Ecto neural progenitor cell (in vitro differentiated cells): ENCODE data around the gene PLEKHA1.

ENCODE experiments used
- DNase-seq: peaks from one replicate; pipeline ENCODE4 v3.0.0-alpha.2; 2018; ENCODE audit warnings: low spot score

PLEKHA1 gene

DNA sequence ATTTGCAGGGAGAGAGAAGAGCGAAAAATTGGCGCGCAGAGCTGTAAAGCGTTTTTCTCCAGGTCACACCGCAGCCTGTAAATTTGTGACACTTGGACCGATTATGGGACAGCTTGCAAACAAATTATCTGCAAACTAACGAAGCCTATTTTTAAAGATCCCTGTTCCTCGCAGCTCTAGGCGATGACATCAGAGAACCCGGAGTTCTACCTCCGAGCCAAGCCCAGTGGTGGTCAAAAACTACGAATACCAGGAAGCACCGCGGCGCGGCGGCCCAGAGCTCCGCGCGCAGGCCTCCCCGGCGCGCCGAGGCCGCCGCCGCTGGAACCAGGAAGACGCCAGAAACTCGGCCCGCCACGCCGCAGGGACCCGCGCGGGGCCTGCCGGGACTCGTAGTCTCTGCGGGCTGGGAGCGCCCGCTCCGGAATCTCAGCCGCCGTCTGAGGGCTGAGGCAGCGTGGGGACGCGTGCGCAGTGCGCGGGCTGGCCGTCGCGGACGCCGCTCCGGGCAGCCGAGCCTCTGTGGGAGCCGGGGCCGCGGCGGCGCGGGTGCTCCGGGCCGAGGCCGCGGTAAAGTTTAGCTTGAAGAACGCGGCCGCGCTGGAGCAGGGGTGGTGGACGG, at the start of gene PLEKHA1:
TSS of gene PLEKHA1 (plus strand) at position 472 of the 622 bp plus-strand sequence. CDS start 18,493 bp downstream, outside the sequence.
- DNase-seq, result peak; percentile 96

DNA sequence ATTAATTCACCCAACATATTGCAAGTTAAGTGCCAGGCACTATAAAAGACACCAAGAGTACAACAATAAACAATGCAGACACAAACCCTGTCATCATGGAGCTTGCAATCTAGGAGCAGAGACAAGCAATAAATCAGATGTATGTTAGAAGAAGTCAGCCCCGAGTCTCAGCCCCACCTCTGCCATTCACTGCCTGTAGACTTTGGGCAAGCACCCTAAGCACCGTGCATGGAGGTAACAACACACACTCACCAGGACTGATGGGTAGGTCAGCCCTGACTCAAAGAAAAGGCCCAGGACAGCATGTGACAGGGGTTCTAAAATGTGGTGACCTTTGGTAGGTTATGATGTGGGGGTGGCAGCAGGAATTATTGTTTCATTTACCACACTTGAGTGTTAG, 49.3 kb upstream of the PLEKHA1 start:
- no peak for DNase-seq

DNA sequence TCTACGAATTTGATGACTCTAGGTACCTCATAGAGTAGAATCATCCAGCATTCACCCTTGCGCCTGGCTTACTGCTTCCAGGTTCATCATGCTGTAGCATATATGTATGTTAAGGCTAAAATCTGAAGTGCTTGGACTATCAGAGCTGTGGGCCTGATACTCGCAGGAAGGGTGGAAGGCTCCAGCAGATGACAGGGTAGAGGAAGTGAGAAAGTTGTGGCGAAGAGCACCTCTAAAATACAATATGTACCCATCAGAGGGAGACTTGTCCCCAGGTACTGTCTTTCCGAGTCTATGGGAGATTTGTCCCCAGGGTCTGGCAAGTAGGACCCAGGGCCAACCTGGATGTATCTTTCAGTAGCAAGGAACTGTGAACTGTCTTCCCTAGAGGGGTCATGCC, 48.1 kb upstream of the PLEKHA1 start:
- DNase-seq, result no peak

DNA sequence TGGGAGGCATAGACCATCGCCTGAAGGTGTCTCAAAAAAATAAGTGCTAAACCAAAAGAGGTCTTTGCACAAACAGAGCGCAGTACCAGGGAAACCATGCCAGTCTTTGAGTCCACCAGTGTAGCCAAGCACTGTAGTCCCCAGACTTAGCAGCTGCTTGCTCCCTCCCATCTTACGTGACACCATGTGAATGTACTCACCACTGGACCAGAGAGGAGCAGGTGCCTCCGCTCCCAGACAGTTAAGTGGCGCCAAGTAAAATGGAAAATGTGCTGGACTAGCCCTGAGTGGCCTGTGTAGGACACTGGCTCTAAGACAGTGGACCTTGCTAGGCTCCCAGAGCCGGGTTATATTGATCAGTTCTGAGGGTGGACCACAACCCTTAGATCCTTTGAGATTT, 47.7 kb upstream of the PLEKHA1 start:
- DNase-seq, result no peak

DNA sequence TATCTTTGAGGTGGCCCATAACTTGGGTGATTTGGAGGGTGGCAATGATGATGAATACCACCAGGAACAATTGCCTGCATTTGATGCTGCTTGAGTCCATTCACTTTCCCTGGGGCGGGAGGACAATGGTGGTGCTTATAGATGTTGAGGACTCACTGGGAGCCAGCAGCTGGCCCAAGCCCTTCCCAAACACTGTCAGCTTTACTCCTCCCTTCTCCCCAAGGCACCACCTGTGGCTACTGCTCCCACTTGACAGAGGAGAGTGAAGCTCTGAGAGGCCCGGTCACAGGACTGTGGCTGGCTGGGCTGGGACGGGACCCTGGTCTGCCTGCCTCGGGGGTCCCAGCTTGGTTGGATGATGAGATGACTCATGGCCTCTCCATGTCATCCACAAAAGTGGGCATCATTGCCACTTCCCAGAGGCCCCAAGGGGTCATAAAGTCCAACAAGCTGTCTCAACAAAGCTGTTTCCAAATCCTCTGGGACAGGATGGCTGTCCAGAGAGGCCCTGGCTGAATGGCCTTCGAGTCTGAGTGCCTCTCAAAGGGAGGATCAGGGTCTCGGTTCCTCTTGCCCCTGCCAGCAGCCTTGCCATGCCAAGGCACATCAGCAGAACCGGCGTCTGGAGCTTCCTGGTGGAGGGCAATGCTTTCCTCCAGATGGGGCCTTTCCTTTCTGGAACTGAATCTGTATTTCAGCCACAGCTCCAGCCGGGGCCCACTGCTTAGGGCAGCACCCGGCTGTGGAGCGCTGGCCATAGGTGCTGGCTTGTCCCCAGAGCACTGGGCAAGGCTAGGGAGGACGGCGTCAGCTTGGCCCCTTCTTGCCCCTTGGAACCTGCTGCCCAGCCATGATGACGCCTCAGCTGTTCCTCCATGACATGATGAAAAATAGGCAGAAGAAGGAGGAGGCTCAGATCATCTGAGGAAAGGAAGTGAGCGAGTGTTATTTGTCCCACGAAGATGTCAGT, 47.0 kb upstream of the PLEKHA1 start:
- DNase-seq, result no peak

DNA sequence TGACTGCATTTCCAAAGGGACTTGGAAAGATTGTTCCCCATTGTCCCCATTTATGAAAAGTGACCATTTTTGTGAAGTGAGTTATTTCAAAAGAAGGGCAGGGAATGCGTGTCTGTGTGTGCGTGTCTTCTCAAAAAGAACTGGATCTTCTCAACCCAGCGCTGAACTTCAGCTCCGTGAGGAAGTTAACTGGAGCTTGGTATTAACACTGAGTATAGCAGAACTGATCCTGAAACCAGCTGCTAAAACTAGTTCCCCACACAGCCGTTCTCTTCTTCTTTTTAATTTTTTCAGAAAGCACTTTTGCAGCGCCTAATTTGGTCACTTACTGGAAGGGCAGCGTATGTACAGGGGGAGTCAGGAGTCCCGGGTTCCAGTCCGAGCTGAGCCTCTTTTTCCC, 45.8 kb upstream of the PLEKHA1 start:
- DNase-seq, result no peak

DNA sequence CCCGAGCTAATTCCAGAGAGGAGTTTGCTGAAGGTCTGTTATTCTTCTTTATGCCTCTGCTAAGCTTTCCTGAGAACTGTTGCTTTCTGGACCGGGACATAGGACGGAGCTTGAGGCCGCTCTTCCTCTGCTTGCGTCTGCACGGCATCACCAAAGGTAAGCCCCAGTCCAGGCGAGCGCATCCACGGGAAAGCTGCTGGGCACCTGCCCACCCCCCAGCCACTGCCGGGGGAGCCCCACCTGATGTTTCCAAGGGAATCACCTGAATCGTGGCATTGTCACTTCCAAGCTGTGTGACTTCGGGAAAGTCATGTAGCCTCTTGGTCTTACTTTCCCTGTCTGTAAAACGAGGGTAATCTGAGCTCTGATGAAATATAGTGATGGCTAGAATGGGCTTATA, 45.1 kb upstream of the PLEKHA1 start:
- no peak for DNase-seq

DNA sequence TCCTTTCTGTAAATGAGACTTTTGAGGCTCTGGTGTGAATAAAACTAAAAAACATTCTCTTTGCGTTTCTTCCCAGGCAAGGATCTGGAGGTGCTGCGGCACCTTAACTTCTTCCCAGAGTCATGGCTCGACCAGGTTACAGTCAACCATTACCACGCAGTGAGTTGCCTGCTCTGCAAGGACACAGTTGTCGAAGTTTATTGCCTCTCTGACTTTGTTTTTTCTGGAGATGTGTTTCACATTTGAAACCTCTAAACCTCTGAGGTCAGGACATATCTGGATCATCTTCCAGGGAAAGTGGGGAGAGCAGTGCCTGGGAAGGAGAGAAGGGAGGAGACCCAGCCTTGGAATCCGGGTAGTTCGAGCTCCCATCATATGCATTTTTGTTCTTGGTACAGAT, 43.4 kb upstream of the PLEKHA1 start:
- DNase-seq, result no peak

DNA sequence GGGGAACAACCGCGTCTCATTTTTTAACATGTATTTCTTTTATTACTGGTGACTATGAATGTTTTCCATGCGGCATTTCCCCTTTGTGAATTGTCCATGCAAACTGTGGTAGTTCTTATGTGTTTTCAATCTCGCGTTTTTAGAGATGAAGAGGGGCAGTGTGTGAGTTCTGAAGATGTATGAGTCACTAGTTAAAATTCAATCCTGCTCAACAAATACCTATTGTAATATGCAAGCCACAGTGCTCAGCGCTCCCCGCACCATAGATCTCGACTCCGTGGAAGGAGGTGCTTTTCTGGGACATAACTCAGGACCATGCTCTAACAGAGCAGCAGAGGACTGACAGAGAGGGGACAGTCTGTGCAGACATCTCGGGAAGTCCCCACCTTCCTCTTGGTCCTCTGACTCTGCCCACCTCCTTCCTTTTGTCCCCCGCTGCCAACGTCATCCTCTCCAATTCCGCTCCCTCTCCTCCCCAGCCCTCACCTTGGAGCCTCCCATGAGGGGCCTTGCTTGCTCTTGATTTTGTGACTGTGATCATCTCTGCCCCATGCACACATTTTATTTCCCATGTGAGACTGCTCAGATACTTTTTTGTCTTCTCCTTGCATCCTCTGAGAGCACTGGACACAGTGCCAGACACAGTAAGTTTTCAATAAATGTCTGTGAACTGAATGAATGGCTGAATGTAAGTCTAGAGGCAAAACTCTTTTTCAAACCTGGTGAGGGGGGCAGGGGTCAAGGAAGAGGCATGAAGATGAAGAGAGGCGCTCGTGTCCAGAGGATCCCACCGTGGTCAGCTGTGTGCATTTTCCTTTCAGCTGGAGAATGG, 42.7 kb upstream of the PLEKHA1 start:
- no peak for DNase-seq

DNA sequence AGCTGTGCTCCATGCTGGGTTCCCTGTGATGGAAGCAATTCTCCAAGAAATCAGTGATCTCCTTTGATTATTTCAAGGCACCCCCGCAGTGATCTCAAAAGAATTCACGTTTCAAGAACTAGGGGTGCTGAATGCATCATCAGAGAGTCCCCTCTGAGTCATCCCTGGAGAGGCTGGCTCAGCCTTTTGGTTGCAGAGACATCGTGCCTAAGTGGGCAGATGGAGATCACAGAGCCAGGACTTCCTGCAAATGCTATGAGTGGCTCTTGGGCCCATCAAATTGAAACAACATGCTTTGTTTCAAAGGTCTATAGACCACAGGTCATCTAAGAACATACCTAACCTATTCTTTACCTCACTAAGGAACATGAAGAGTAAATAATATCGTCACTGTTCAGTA, 41.5 kb upstream of the PLEKHA1 start:
- DNase-seq, result no peak

DNA sequence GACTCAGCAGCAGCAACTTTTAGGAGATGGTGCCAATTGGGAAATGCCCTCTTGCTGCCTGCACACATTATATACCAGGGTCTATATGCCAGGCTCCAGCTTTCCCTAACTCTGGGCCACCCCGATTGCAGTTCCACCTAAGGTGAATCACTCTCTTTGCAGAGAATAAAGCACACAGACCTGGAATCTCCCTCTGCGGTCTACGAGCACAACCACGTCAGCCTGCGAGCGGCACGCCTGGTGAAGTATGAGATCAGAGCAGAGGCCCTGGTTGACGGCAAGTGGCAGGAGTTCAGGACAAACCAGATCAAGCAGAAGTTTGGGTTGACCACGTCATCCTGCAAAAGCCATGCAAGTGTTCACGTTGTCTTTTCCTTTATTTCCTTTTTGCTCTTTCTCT, 38.2 kb upstream of the PLEKHA1 start:
- DNase-seq, result no peak

DNA sequence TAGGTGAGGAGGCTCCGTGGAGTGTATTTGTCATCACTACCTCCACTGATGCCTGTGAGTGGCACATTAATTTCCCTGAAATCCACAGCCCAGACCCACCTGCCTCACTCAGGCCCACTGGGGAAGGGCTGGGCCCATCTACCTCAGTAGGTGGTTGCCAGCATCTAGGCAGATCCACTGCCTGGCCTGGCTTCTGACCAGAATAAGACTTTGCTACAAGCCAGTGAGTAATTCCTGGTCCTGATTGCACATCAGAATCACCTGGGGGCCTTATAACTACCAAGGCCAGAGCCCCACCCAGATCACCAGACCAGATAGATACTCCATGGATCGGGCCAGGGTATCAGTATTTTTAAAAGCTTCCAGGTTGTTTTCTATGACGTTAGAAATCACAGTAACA, 37.5 kb upstream of the PLEKHA1 start:
- no peak for DNase-seq

DNA sequence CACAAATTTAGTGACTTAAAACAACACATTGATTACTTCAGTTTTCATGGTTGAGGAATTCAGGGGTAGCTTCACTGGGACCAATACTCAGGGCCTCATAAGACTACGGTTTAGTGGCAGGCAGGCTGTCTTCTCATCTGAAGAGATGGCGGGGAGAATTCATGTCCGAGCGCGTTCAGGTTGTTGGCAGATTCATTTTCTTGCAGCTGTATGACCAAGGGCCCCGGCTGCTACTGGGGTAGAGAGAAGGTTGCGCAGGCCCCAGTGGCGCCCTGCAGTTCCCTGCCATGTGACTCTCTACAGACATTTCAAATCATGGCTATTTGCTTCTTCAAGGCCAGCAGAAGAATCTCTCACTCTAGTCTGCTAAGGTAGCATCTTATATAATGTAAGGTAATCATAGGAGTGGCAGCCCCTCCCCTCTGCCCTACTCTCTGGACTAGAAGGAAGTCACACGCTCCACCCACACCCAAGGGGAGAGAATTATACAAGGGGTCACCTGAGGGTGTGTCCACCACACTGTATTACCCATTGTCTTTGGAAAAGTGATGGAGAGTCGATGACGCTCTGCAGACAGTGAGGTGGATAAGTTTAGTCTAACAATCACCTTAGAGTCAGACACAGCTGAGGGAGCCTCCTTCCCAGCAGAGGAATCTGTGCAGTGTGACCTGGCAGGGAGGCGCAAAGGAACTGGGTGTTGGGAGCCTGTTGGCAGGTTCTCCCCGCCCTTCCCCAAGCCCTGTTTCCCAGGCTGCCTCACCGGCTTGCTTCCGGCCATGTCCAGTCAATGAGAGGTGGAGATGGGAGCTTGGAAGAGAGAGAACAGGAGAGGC, 35.7 kb upstream of the PLEKHA1 start:
- peak; percentile 36 for DNase-seq

DNA sequence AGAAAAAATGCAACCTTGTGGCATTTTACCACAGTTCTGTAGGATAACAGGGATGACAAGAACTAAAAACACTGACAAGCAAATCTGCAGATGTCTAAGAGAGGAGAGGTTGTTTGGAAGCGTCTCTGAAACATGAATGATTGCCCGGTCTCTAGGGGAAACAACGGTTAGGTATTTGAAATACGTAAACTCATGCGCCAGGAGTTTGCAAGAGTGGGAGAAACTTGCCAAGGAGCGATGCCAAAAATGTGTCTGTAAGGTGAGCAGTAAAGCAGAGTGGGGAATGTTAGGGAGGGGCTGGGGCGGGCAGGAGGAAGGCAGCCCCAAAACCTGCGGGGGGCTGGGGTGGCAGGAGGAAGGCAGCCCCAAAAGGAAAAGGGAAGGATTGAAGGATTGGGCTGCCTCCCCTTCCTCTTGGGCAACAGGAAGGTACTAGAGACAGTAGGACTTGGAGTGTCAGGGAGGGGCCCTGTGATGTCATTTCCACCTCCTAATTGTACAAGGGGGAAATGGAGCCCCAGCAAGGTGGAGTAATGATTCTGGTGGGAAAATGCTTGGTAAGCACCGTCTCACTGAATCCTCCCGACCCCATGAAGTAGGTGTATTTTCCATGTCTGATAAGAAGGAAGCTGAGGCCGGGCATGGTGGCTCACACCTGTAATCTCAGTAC, 33.2 kb upstream of the PLEKHA1 start:
- DNase-seq, result peak; percentile 23

DNA sequence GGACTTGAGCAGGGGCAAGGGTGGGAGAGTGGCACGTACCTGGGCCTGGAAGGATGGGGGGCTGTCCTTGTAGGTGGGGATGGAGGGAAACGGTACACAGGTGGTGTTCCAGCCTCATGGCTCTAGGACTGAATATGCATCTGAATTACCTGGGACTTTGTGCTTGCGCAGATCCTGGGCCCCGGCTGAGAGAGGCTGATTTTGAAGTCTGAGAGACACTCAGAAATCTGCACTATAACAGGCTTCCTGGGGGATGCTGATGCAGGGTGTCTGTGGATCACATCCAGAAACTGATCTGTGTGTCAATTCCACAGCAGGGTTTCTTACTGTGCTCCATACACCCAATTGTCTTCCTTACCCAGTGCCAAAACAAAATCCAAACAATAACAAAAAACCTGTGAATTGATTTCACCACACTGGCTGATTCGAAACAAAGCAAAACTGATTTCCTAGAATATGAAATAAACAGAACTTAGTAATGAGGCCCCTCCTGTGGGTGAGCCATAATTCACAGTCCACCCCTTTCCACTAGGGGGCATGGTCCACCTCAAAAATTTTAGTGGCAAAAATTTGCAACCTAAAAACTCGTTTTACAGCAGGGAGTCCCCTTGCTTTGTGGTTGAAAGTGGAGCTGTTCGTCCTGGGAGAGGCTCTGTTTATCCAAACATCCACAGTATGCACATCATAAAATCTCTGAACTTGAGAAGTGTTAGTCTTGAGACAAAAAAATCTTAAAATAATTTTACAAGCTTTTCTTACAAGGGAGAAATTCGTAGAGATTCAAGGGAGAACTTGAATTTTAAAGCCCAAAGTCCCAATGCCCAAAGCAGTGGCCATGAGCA, 32.0 kb upstream of the PLEKHA1 start:
- no peak for DNase-seq

DNA sequence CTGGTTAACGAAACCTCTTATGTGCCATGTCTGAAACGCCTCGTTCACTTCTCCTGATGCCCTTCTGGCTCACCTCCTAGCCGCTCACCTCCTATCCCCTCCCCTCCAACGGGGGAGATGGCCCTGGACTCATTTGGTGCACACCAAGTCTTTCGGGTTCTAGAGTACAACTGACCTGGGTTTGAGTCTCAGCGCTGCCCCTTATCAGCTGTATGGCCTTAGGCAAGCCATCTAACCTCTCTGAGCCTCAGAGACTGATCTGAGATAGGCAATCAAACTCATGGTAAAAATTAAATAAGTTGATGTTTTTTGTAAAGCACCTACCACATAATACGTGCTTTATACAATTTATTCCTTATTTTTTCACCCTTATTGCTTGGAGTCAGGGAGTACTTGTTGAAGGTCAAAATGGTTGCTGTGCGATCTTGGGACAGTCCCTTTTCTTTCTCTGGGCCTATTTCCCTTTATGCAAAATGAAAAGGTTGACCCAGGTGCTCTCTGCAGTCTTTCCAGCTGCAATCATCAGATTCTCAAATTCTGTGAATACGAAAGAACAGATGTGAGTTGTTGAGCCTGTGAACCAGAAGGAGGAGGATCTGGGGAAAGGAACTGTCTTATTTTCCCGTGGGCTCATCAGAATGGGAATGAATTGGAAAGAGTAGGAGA, 31.2 kb upstream of the PLEKHA1 start:
- no peak for DNase-seq

DNA sequence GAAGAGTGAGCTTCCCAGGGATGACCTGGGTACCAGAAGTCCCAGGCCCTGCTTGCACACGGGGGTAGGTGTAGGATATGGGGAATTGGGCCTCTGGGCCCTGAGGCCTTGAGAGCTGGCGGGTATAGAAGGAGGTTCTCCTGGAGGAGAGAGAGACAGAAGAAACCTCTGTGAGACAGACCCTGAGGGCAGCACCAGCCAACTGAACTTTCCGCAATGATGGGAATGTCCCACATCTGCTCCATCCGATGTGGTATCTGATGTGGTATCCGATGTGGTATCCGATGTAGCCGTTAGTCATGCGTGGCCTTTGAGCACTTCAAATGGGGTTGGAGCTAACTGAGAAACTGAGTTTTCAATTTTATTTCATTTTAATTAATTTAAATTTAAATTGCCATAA, 30.6 kb upstream of the PLEKHA1 start:
- DNase-seq, result no peak

DNA sequence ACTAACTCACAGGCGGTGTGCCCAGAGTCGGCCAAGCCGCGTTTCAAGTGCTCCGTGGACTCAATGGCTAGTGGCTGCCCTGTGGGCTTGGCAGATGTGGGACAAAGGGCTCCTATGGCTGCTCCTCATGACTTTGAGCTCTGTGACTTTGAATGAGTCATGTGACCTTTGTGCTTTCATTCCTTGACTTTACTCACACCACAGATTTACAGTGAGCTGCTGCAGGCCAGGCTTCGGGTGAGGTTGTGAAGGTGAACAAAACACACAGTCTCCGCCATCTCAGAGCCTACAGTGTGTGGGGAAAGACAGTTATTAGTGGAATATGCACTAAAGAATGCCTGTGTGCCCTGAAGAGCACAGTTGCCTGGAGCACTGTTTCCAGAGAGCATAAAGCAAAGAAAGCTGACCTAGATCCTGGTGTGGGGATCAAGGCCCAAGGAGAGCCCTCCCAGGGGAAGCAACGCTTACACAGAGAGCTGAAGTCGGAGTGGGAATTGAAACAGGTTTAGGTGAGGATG, 29.7 kb upstream of the PLEKHA1 start:
- DNase-seq, result no peak

DNA sequence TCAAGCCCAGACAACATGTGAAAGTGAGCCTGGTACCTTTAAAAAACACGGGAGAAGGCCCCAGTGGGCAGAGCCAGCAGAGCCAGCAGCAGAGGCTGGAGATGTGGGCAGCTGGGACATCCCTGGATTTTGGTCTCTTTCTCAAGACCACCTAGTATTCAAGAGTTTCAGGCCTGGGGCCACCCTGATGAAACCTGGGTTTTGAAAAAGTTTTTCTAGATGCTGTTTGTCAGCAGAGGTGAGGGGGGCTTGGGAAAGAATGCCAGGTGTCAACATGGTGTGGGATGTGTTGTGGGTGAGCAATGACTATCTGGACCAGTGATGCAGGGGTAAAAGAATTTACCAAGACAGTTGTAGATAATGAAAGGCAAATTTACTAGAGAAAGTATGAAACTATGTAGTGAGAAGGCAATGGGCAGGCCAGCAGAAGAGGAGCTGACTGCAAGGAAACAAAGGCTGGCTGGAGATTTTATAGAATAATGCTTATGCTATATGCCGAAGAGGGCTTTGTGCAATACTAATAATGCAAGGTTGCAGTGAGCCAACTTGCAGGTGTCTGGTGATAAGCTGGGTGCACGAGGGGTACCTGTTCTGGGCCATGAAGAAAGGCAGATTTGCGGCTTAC, 28.1 kb upstream of the PLEKHA1 start:
- DNase-seq, result no peak
